Liver (tissue), 3 donors: ENCODE data around the gene LNPK.

Experiments used
- ATF3 ChIP-seq: IDR thresholded peaks from 2 replicates; pipeline ENCODE4 v1.6.1; 2016; ENCODE audit warnings: antibody characterized with exemption
- CTCF ChIP-seq: fragments of 150-350 bp; IDR thresholded peaks from 2 replicates; pipeline ENCODE4 v1.5.1; 2017; ENCODE audit warnings: improper control_type of control experiment, low read depth, low read length; ENCODE audit not compliant: missing input control
- EGR1 ChIP-seq, 2 donors: IDR thresholded peaks; 2 replicates each; pipeline ENCODE4 v1.6.1; 2016 to 2018; ENCODE audit warnings: antibody characterized with exemption in 2 of 2, low read depth in 2 of 2
- FOXA1 ChIP-seq: IDR thresholded peaks from 2 replicates; pipeline ENCODE4 v1.6.1; 2016; ENCODE audit warnings: antibody characterized with exemption
- GABPA ChIP-seq, 2 donors: IDR thresholded peaks in 1 of 2; conservative IDR thresholded peaks in 1 of 2; 2 replicates each; pipeline ENCODE4 v1.6.1; 2016; ENCODE audit warnings: antibody characterized with exemption in 2 of 2, mild to moderate bottlenecking in 1 of 2, moderate library complexity in 1 of 2
- JUND ChIP-seq, 2 donors: IDR thresholded peaks; 2 replicates each; pipeline ENCODE4 v1.6.1; 2016; ENCODE audit warnings: antibody characterized with exemption in 2 of 2
- MAX ChIP-seq: IDR thresholded peaks from 2 replicates; pipeline ENCODE4 v1.6.1; 2016; ENCODE audit warnings: antibody characterized with exemption
- RAD21 ChIP-seq, 2 donors: IDR thresholded peaks; 2 replicates each; pipeline ENCODE4 v1.6.1; 2016; ENCODE audit warnings: antibody characterized with exemption in 2 of 2, mild to moderate bottlenecking in 2 of 2
- REST ChIP-seq: IDR thresholded peaks from 2 replicates; pipeline ENCODE4 v1.6.1; 2016; ENCODE audit warnings: antibody characterized with exemption, mild to moderate bottlenecking
- RXRA ChIP-seq, 2 donors: IDR thresholded peaks; 2 replicates each; pipeline ENCODE4 v1.6.1; 2017 to 2018; ENCODE audit warnings: antibody characterized with exemption in 2 of 2, mild to moderate bottlenecking in 1 of 2
- SP1 ChIP-seq: IDR thresholded peaks from 2 replicates; pipeline ENCODE4 v1.6.1; 2018; ENCODE audit warnings: antibody characterized with exemption, mild to moderate bottlenecking
- TAF1 ChIP-seq: conservative IDR thresholded peaks from 2 replicates; pipeline ENCODE4 v1.6.1; 2016; ENCODE audit warnings: antibody characterized with exemption, mild to moderate bottlenecking
- YY1 ChIP-seq: IDR thresholded peaks from 2 replicates; pipeline ENCODE4 v1.6.1; 2016; ENCODE audit warnings: antibody characterized with exemption, mild to moderate bottlenecking
- donor health status: healthy.
- donor health status: healthy.

GRCh38 chr2:175877845-175878544 lies 124.1 kb downstream of the LNPK start:
- TF ChIP-seq GABPA (IDR thresholded peaks at IDR 0.05 in 1 of 2, conservative IDR thresholded peaks at IDR 0.05 in 1 of 2) (no peak), CTCF (no peak), REST (no peak), RXRA (IDR thresholded peaks at IDR 0.05) (no peak), MAX (no peak), TAF1 (no peak), SP1 (no peak), RAD21 (IDR thresholded peaks at IDR 0.05) (no peak), ATF3 (no peak), YY1 (no peak), FOXA1 (no peak), JUND (IDR thresholded peaks at IDR 0.05) (no peak), EGR1 (IDR thresholded peaks at IDR 0.05; ENCODE audit: low read depth in 2 of 2) (no peak)
